Activated CD4-positive, alpha-beta T cell treated with anti-CD3 and anti-CD28 coated beads for 24 hours (primary cell): ENCODE measurements around the gene PPP1R16B.

Source experiments
- DNase-seq, 2 donors: peaks; one replicate each; pipeline ENCODE4 v3.0.0-alpha.2; 2020; ENCODE audit warnings: low read depth in 2 of 2

The PPP1R16B gene

DNA sequence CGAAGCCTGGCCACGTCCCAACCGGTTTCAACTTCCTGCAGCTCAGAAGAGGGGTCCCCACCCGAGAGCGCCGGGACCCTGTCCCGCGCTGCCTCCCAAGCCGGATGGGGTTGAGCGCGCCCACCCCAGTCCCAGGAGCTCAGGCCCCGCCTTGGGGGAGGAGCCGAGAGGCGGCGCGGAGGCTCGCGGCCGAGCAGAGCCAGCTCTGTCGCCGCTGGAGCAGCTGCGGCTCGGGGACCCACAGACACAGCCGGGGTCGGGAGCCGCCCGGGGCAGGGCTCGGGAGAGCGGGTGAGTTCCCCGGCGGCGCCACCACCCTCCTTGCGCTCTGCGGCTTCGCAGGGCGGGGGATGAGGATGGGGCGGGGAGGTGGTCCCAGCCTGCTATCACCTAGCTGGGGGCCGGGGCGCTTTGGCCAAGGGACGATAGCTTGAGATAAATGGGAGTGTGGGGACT is at the start of gene PPP1R16B:
Gene PPP1R16B, plus strand, starts transcription at position 196 of the 456 bp plus-strand sequence. CDS start 30,229 bp downstream, outside the sequence.
- DNase-seq: peak; percentile 64 to 75

DNA sequence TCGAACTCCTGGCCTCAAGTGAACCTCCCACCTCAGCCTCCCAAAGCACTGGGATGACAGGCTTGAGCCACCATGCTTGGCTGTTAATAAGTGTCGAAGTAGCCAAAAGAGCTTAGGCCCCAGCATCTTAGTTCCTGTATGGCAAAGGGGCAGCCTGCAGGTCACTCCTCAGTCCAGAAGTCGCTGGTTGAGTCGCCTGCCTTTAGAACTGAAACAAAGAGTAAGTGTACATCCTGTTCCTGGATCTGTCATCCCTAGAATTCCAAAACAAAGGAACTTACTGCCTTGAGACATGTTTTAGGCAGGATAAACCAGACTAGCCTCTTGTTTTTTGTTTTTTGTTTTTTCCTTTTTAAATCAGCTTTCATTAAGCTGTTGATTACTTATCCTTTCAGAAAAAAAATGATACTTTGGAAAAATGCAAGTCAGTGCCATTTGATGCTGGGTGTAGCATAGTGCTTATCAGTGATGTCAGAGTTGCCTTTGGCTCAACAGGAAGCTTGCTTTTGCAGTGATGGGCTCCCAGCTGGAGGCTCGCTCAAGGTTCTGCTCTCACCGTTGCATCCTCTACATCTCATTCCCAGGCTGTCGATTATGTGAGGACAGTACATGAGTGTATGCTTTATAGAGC is 48.2 kb upstream of the PPP1R16B start:
- DNase-seq: no peak

DNA sequence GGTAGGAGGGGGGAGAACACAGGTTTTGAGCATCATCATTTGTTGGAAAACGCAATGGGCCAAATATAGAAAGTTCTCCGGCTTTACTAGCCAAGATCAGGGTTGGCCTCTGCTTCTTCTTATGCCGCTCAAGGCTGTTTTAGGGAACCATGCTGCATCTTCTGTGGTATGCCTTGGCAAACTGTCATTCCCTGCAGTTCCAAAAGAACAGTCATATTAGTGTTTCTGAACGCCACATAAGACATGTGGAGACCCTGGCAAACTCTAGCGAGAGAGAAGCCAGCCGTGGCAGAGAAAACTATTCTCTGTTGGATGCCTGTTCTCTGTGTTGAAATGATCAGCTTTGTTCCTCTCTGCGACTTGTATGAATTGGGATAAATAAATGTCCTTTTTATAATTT is 46.4 kb upstream of the PPP1R16B start:
- DNase-seq: no peak

DNA sequence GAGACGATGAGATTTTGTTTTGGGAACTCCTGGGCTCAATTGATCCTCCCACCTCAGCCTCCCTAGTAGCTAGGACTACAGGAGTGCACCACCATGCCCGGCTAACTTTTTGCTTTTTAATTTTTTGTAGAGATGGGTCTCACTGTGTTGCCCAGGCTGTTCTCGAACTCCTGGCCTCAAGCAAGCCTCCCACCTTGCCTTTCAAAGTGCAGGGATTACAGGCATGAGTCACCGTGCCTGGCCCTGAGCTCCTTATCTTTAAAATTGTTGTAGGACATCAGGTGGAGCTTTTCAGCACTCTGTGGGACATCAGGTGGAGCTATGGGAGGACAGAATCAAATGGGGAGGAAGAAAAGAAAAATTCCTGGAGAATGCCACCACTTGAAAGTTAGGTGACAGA is 44.5 kb upstream of the PPP1R16B start:
- no peak for DNase-seq

DNA sequence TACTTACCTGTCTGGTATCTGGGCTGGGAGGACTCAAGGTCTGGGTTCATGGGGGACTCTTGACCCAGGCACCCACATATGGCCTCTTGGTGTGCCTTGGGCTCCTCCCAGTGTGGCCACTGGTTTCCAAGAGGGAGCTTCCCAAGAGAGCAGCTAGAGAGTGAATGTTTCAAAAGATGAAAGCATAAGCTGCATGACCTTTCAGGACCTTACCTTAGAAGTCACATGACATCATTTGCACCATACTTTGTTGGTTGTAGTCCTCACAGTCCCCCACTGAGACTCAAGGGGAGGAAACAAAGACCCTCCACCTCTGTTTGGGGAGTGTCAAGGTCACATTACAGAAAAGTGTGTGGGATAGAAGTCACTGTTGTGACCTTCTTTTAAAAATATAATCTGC is 43.3 kb upstream of the PPP1R16B start:
- DNase-seq: no peak

DNA sequence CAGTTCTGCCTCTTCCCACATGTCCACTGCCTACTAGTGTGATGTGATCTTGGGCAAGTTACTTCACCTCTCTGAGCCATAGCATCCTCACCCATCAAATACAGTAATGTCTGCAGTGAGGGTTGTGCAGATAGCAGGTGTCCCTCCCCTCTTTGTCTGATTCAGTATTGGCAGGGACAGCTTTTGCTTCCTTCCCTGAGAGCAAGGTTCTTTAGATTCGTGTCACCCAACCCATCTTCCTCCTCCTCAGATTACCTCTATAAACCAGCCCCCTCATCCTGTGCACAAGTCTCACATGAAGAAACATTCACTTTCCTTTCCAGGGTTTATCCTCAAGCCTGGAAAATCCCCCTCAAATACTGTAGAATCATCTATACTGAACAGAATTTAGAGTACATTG is 41.9 kb upstream of the PPP1R16B start:
- DNase-seq: no peak

DNA sequence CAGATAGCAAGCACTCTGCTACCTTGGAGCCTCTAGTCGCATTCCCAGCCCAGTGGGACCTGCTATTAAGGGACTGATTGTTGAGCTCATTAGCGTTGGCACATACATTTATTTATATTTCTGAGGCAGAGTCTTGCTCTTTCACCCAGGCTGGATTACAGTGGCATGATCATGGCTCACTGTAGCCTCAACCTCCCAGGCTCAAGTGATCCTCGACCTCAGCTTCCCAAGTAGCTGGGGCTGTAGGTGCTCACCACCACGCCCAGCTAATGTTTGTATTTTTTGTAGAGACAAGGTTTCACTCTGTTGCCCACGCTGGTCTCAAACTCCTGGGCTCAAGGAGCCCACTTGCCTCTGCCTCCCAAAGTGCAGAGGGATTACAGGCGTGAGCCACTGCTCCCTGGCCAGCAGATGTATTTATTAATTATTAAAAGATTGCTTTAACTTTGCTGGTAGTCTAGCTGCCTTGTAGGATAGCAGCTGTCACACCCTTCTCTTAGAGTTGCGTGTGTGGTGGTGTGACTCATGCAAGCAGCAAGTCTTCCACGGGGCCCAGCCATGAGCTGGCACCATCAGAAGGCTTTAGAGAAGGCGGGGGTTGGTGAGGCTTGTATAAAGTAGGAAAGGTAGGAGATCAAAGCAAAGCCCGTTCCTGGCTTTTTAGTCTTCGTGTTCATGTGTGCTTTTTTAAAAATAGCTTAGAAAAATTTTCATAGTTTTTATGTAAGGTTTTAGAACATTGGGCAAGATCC is 40.8 kb upstream of the PPP1R16B start:
- peak; percentile 31 to 34 for DNase-seq

DNA sequence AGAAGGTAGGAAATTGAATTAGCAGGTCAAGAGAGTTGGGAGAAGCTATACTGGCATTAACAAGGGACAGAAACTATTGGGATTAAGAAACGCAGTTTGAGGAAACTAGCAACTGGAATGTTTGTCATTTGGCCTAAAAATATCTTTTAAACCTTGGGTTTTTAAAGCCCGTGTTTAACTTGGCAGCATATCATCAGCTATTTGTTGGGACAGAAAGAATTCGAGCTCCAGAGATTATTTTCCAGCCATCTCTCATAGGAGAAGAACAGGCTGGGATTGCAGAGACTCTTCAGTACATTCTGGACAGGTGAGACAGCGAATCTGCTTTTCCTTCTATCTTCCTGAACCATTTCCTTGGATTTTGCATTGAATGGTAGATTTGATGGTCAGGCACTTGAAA is 39.4 kb upstream of the PPP1R16B start:
- DNase-seq: no peak

DNA sequence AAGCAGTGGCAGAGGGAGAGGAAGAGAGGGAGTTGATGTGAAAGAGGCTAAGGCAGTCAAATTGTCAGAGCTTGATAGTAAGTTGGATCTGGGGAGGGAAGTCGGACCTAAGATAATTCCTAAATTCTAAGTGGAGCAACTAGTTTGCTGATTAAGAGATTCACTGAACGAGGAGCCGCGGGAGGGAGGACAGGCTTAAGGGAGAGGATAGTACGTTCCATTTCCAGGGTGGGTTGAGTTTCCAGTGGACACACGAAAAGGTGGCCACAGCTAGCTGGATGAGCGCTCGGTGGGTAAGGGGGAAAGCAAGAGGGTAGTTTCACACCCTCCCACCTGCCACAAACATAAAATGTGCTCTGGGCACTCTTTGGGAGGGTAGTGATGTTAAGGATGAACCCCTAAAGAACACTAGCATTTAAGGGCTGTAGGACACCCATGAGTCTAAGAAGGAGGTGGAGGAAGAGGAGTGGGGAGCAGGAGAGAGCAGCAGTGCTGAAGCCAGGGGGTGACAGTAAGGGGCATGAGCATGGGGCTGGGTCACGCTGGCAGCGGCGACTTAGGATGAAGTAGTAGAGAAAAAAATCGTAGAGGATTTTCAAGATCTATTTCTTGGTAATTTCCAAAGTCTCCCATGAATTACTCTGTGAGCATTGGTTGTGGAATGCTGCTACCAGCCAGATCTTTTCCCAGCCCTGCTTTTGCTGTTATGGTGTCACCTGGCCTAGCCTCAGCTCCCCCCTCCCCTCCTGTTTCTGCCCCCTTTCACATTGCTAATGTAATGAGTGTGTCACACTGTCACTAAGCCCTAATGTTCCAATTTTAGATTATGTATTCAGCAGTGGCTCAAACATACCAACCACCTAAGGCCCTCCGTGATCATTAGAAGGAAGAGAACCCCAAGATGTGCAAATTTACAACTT is 35.9 kb upstream of the PPP1R16B start:
- no peak for DNase-seq

DNA sequence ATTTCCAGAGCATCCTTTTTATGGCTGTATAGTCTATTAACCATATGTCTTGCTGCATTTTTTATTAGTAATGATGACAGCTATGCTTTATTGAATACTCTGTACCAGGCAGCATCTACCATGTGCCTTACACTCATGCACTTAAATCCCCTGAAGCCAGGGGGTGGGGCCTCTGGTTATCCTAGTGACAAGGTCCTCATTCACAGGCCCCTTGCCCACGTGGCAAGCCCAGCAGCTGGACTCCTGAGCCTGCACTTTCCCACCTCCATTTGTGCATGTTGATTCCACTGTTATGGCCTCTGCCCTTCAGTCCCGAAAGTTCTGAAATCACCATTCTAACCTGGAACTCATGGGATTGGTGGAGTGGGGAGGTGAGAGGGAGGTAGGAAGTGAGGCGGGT is 35.0 kb upstream of the PPP1R16B start:
- no peak for DNase-seq

DNA sequence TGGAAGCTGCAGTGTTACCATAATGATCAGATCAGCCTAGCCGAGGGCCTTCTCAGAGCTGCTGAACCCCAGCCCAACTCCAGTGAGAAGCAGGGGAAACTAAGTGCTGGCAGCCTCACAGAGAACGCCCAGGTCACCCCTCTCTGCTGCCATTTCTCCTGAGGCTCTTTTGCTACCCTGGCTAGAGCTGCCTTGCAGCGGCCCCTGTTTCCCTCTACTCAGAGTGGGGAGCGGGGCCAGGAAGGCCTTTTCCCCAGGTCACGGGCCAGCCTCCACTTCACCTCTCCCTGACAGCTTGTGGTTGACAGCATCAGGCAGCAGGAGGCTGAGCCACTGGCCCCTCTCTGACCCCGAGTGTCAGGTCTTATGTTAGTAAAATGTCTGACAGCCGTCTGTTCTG is 34.5 kb upstream of the PPP1R16B start:
- no peak for DNase-seq

DNA sequence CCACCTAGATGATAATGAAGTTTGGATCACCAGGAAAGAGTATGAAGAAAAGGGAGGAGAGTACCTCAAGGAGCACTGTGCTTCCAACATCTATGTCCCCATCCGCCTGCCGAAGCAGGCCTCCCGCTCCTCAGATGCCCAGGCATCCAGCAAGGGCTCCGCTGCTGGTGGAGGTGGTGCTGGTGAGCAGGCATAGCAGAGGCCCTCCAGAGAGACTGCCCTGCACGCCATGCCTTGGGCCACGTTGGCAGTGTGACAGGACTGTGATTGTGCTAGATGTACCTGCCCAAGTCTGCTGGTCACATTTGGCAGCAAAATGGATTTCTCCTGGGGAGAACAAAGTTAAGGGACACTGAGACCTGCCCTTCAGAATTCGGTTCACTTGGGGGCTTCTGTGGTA is 33.9 kb upstream of the PPP1R16B start:
- DNase-seq: no peak

DNA sequence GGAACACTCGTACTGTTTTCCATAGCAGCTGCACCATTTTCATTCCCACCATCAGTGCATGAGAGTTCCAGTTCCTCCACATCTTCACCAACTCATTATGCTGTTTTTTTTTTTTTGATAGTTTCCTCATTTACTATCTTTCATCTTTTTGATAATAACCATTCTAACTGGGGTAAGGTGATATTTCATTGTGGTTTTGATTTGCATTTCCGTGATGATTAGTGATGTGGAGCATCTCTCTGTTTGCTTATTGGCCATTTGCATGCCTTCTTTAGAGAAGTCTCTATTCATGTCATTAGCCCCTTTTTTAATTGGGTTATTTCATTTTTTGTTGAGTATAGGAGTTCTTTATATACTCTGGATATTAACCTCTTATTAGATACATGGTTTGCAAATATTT is 31.3 kb upstream of the PPP1R16B start:
- no peak for DNase-seq

DNA sequence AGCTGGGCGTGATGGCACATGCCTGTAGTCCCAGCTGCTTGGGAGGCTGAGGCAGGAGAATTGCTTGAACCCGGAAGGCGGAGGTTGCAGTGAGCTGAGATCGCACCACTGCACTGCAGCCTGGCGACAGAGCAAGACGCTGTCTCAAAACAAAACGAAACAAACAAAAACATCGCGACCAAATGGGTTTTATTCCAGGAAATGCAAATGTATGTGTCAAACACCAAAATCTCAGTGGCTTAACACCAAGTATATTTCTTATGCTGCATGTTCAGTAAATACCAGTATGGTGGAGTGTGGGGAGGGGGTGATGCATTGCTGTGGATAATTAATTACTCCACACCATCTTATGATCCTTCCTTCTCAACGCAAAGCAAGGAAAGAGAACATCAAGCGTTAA is 29.1 kb upstream of the PPP1R16B start:
- DNase-seq: no peak

DNA sequence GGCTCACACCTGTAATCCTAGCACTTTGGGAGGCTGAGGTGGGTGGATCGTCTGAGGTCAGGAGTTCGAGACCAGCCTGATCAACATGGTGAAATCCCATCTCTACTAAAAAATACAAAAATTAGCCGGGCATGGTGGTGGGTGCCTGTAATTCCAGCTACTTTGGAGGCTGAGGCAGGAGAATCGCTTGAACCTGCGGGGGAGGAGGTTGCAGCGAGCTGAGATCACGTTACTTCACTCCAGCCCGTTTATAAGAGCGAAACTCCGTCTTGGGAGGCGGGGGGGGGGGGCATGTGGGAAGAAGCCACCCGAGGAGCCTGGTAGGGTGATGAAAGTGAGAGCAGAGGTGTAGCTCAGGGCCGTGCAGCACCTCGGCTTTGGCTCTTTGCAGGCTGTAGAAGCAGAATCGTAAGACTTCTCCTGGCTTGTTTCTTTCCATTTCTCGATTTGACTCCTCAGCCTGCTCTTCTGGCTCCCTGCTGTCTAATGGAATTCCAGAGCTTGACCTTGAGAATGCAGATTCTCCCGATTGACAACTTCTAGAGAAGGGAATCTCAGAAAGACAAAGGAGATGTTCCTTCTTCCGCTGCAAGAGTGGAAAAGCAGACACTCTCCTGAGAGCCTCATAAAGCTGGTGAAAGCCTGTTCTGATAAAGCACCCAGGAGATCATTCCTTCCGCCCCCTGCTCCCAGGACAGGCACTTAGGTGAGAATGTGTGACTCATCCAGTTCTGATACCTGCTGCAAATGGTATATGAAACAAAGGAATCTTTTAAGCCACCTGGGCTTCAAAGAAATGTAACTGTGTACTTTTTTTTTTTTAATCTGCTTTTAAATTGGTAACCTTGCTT is 26.0 kb upstream of the PPP1R16B start:
- DNase-seq: no peak

DNA sequence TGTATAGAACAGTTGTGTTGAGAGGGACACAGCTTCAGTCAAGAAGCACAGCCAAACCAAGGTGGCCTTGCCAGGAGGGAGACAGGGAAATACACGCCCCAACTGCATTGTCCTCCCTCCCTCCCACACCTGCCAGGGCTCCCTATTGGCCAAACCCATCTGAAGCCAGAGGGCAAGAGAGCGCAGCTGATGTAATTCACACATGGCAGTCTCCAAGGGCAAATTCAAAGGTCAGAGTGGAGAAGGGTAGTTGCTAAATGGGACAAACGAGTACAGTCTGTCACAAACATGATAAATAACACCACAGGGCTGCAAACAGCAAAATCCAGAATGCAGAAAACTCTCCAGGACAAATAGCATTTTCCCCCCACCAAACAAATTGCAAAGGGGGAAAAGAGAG is 23.2 kb upstream of the PPP1R16B start:
- no peak for DNase-seq

DNA sequence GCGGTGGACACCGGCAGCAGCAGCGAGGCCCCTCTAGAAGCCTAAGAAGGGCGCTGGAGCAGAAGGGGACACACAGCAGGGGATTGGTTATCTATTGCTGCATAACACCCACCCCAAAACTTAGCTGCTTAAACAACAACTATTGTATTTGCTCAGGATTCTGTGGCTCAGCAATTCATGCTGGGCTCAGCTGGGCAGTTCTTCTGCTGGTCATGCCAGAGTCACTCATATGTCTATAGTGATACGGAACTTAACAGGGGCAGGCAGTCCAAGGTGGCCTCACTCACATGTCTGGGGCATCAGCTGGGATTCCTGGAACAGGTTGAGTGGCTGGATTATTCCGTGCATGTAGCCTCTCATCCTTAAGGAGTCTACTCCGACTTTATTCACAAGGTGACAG is 17.6 kb upstream of the PPP1R16B start:
- DNase-seq: no peak

DNA sequence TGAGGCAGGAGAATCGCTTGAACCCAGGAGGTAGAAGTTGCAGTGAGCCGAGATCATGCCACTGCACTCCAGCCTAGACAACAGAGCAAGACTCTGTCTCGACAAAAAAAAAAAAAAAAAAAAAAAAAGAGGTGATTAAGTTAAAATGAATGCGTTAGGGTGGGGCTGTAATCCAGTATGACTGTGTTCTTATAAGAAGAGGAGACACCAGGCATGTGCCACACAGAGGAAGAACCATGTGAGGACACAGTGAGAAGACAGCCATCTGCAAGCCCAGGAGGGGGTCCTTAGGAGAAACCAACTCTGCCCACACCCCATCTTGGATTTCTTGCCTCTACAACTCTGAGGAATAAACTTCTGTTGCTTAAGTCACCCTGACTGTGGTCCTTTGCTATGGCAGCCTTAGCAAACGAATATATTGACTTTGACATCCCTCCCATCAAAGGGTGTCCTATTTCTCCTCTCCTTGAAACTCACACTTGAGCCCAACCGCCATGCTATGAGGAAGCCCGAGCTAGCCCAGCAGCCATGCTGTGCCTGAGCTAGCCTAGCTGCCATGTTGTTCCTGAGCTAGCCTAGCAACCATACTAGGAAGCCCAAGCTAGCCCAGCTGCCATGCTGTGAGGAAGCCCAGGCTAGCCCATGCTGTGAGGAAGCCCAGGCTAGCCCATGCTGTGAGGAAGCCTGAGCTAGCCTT is 15.8 kb upstream of the PPP1R16B start:
- DNase-seq: no peak

DNA sequence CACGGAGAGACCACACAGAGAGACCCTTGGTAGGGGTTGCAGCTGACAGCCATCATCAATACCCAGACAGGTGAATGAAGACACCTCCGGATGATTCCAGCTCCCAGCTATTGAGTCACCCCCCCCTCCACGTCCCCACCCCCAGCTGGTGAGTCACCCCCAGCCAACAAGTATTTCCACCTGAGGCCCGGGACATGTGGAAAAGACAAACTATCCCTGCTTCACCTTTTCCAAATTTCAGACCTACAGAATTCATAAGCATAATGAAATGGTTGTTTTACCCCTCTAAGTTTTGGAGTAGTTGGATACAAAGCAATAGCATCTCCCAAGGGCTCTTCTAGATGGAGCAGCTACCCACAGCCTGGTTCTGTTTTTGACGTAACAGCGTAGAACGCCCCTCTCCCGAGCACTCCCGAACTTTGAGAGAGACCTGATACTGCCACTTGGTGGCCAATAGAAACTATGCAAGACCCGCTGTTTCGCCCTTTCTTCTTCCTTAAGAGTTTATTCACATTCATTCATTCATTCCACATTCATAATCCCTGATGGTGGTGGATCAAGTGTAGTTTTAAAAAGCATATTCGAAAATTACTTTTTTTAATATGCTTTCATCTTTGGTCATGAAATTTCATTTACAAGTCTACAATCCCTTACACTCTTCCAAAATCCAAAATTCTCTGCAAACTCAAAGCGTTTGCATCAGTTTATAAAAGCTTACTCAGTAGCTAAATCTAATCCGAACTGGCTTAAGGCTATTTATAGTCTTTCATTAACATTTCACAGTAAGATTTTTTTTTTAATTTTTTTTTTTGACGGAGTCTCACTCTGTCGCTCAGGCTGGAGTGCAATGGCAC is 15.1 kb upstream of the PPP1R16B start:
- DNase-seq: no peak

DNA sequence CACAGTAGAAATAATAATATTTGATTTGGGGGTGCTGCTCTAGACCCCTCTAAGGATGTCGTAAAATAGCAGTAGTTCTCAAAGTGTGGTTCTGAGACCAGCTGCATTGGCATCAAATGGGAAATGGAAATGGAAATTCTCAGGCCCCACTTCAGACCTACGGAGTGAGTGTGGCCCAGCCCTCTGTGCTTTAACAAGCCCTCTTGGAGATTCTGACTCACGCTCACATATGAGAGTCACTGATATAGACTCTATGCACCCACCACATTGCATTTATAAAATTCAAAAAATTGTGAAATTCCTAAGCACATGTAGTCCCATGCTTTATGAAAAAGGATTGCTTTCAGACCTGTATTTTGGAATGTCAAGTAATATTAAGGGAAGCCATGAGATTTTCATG is 14.2 kb upstream of the PPP1R16B start:
- no peak for DNase-seq
